Prostate gland (tissue), 2 donors: ENCODE data around the gene GALK1. TPM values are rescaled to one million over a fixed set of nuclear protein-coding genes. Genes with fewer than 3 reads are reported as not detected.

ENCODE experiments used
- DNase-seq: peaks from one replicate; pipeline ENCODE4 v3.0.0-alpha.2; 2019; ENCODE audit warnings: low spot score
- H3K27ac ChIP-seq, 2 donors: fragments of 200-600 bp; sonication (generic); 2 replicates each; pipeline ENCODE4 v1.5.1; 2017 to 2019
- H3K27me3 ChIP-seq: fragments of 200-600 bp; sonication (generic); replicated peaks from 2 replicates; pipeline ENCODE4 v1.5.1; 2019; ENCODE audit not compliant: insufficient read depth
- H3K36me3 ChIP-seq, 2 donors: fragments of 200-600 bp; sonication (generic); 1 replicate in 1 of 2; 2 replicates in 1 of 2; pipeline versions ENCODE4 v1.5.1 to v1.8.1; 2017 to 2019
- H3K4me1 ChIP-seq: fragments of 200-600 bp; sonication (generic); replicated peaks from 2 replicates; pipeline ENCODE4 v1.5.1; 2019
- H3K4me3 ChIP-seq, 2 donors: fragments of 200-600 bp; sonication (generic); 2 replicates each; pipeline ENCODE4 v1.5.1; 2017 to 2019
- H3K9me3 ChIP-seq: fragments of 200-600 bp; sonication (generic); 2 replicates; pipeline ENCODE4 v1.5.1; 2017
- CTCF ChIP-seq, 4 experiments: fragments of 200-600 bp in 2 of 4; fragments of 450-650 bp in 2 of 4; sonication (generic) in 2 of 4; IDR thresholded peaks; 1 replicate in 3 of 4; 2 replicates in 1 of 4; pipeline ENCODE4 v1.5.1; 2016 to 2019; ENCODE audit warnings: antibody characterized with exemption in 4 of 4, mild to moderate bottlenecking in 2 of 4, moderate library complexity in 2 of 4
- POLR2A ChIP-seq: fragments of 450-650 bp; IDR thresholded peaks from one replicate; pipeline ENCODE4 v1.6.1; 2016; ENCODE audit warnings: antibody characterized with exemption, mild to moderate bottlenecking
- POLR2AphosphoS5 ChIP-seq: sonication (generic); formaldehyde crosslinking; IDR thresholded peaks from one replicate; pipeline ENCODE4 v1.6.1; 2017; ENCODE audit warnings: antibody characterized with exemption
- WGBS: methylation state at CpG from one replicate; pipeline ENCODE4 v1.1.5; 2018; 5-methylcytosine and 5-hydroxymethylcytosine counted together
- intact Hi-C: fragments of 100-400 bp; cut with DNase I; formaldehyde crosslinking; loops from one replicate; pipeline ENCODE4 v1.14.2; 2022
- total RNA-seq, 2 donors: library from RNA; depleted of rRNA; stranded (reverse); fragments of >200 nt; gene quantifications; one replicate each; pipeline ENCODE4 v1.1.0, GENCODE V29; 2016

The GALK1 gene
- total RNA-seq, 2 donors from 2014 or later: 28.1 to 28.5 TPM

GRCh38 chr17:75733471-75733870 lies 31.5 kb downstream of the GALK1 start:
- H3K4me3 ChIP-seq: no peak overlapping the region
- DNase-seq: no peak
- intact Hi-C loops: no loop called here
- WGBS: 94% methylated on average over 18 of the region's 18 CpGs
- H3K9me3 ChIP-seq: no peaks in the 10 kb centered on the region
- H3K27me3 ChIP-seq: no peaks in the 10 kb centered on the region
- peaks cover 0 to 2% of the 10 kb centered on the region in 2 donors for H3K36me3 ChIP-seq
- no peaks in the 10 kb centered on the region for H3K4me1 ChIP-seq
- H3K27ac ChIP-seq: no peak overlapping the region
- TF ChIP-seq POLR2A (no peak), CTCF (IDR thresholded peaks at IDR 0.05) (no peak), POLR2AphosphoS5 (no peak)

- no peak for TF ChIP-seq POLR2AphosphoS5
- no peaks in the 10 kb centered on the region for H3K9me3 ChIP-seq
- DNase-seq: no peak
- no peak overlapping the region for H3K4me3 ChIP-seq
- H3K36me3 ChIP-seq: peaks cover 0 to 2% of the 10 kb centered on the region in 2 donors
- H3K27me3 ChIP-seq: no peaks in the 10 kb centered on the region
- no peaks in the 10 kb centered on the region for H3K4me1 ChIP-seq
- intact Hi-C loops: no loop called here
- no peak overlapping the region for H3K27ac ChIP-seq
- WGBS: 90% methylated on average over 27 of the region's 31 CpGs
Measured at GRCh38 chr17:75731716-75732498, 33.1 kb downstream of the GALK1 start.

- intact Hi-C loops: no loop called here
- no peak for DNase-seq
- Histone ChIP-seq H3K4me1 (no peaks in the 10 kb centered on the region), H3K27me3 (no peaks in the 10 kb centered on the region), H3K27ac (no peak overlapping the region), H3K4me3 (no peak overlapping the region), H3K9me3 (no peaks in the 10 kb centered on the region), H3K36me3 (peaks cover 0 to 2% of the 10 kb centered on the region in 2 donors)
- 91% methylated on average over 24 of the region's 26 CpGs for WGBS
- TF ChIP-seq POLR2AphosphoS5 (no peak), POLR2A (no peak), CTCF (IDR thresholded peaks at IDR 0.05) (no peak)
Measured at GRCh38 chr17:75731086-75731715, 33.8 kb downstream of the GALK1 start.

- H3K27me3 ChIP-seq: no peaks in the 10 kb centered on the region
- no peak overlapping the region for H3K27ac ChIP-seq
- H3K4me1 ChIP-seq: no peaks in the 10 kb centered on the region
- no peak overlapping the region for H3K4me3 ChIP-seq
- intact Hi-C loops: no loop called here
- TF ChIP-seq POLR2A: no peak
- no peak for TF ChIP-seq POLR2AphosphoS5
- no peak for TF ChIP-seq CTCF (IDR thresholded peaks at IDR 0.05)
- no peaks in the 10 kb centered on the region for H3K9me3 ChIP-seq
- 89% methylated on average over 24 of the region's 24 CpGs for WGBS
- H3K36me3 ChIP-seq: peaks cover 0 to 2% of the 10 kb centered on the region in 2 donors
- no peak for DNase-seq
Measured at GRCh38 chr17:75730065-75730464, 34.9 kb downstream of the GALK1 start.

- H3K27me3 ChIP-seq: no peaks in the 10 kb centered on the region
- intact Hi-C loops: no loop called here
- no peaks in the 10 kb centered on the region for H3K4me1 ChIP-seq
- H3K27ac ChIP-seq: no peak overlapping the region
- WGBS: 80% methylated on average over 6 of the region's 7 CpGs
- no peaks in the 10 kb centered on the region for H3K9me3 ChIP-seq
- TF ChIP-seq POLR2AphosphoS5: no peak
- TF ChIP-seq POLR2A: no peak
- TF ChIP-seq CTCF (IDR thresholded peaks at IDR 0.05): no peak
- H3K36me3 ChIP-seq: peaks cover 0 to 2% of the 10 kb centered on the region in 2 donors
- no peak for DNase-seq
- no peak overlapping the region for H3K4me3 ChIP-seq
Measured at GRCh38 chr17:75729351-75729750, 35.6 kb downstream of the GALK1 start.
